Measurements from ENCODE around the gene CSF2RB. TPM values are rescaled to one million over a fixed set of nuclear protein-coding genes. Genes with fewer than 3 reads are reported as not detected.

The CSF2RB gene
- total RNA-seq, 1 donor from 2014 or later = not detected

DNA sequence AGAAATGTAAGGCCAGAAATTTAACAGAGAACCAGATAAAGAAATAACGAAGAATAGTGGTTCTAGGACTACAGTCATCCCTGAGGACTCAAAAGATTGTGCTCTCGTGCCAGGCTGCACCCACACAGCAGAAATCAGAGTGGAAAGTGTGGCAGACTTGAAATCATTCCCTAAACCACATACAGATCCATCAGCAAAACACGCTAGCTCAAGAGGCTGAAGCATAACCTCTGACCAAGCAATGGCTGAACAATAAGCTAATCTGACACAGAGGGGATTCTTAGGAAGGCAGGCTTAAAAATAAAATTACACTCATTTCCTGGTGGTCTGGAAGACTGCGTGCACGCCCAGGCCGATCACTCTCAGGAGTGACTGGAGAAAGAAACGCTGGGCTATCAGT is 33.7 kb upstream of the CSF2RB start:
- no peak overlapping the region for H3K4me3 Mint-ChIP-seq (ENCODE audit: unreplicated experiment)
- H3K36me3 Mint-ChIP-seq (ENCODE audit: unreplicated experiment) = peaks cover 15% of the 10 kb centered on the region
- peaks cover 4% of the 10 kb centered on the region for H3K27me3 Mint-ChIP-seq (ENCODE audit: unreplicated experiment)
- H3K27ac Mint-ChIP-seq (ENCODE audit: unreplicated experiment) = no peak overlapping the region
- TF ChIP-seq CTCF (IDR thresholded peaks at IDR 0.05; ENCODE audit: partially characterized antibody, unreplicated experiment) = no peak
- DNase-seq = no peak
- peaks cover 2% of the 10 kb centered on the region for H3K9me3 Mint-ChIP-seq (ENCODE audit: unreplicated experiment)
- peaks cover 2% of the 10 kb centered on the region for H3K4me1 Mint-ChIP-seq (ENCODE audit: low read depth, unreplicated experiment)

GRCh38 chr22:36881504-36882245 is 31.8 kb upstream of the CSF2RB start:
- Mint-ChIP-seq H3K4me1 (ENCODE audit: low read depth, unreplicated experiment) (peaks cover 2% of the 10 kb centered on the region), H3K27me3 (ENCODE audit: unreplicated experiment) (peaks cover 2% of the 10 kb centered on the region), H3K36me3 (ENCODE audit: unreplicated experiment) (peaks cover 15% of the 10 kb centered on the region), H3K4me3 (ENCODE audit: unreplicated experiment) (no peak overlapping the region), H3K27ac (ENCODE audit: unreplicated experiment) (no peak overlapping the region), H3K9me3 (ENCODE audit: unreplicated experiment) (peaks cover 2% of the 10 kb centered on the region)
- no peak for DNase-seq
- no peak for TF ChIP-seq CTCF (IDR thresholded peaks at IDR 0.05; ENCODE audit: partially characterized antibody, unreplicated experiment)

- H3K27ac Mint-ChIP-seq (ENCODE audit: unreplicated experiment) = no peak overlapping the region
- peaks cover 2% of the 10 kb centered on the region for H3K9me3 Mint-ChIP-seq (ENCODE audit: unreplicated experiment)
- peaks cover 15% of the 10 kb centered on the region for H3K36me3 Mint-ChIP-seq (ENCODE audit: unreplicated experiment)
- H3K27me3 Mint-ChIP-seq (ENCODE audit: unreplicated experiment) = peaks cover 1% of the 10 kb centered on the region
- DNase-seq = no peak
- no peak for TF ChIP-seq CTCF (IDR thresholded peaks at IDR 0.05; ENCODE audit: partially characterized antibody, unreplicated experiment)
- no peaks in the 10 kb centered on the region for H3K4me1 Mint-ChIP-seq (ENCODE audit: low read depth, unreplicated experiment)
- H3K4me3 Mint-ChIP-seq (ENCODE audit: unreplicated experiment) = no peak overlapping the region
Observed at GRCh38 chr22:36884349-36885158, 28.9 kb upstream of the CSF2RB start.

GRCh38 chr22:36885474-36885873 is 28.0 kb upstream of the CSF2RB start:
- no peak for DNase-seq
- Mint-ChIP-seq H3K9me3 (ENCODE audit: unreplicated experiment) (peaks cover 2% of the 10 kb centered on the region), H3K4me1 (ENCODE audit: low read depth, unreplicated experiment) (no peaks in the 10 kb centered on the region), H3K27me3 (ENCODE audit: unreplicated experiment) (no peaks in the 10 kb centered on the region), H3K36me3 (ENCODE audit: unreplicated experiment) (peaks cover 7% of the 10 kb centered on the region), H3K4me3 (ENCODE audit: unreplicated experiment) (no peak overlapping the region), H3K27ac (ENCODE audit: unreplicated experiment) (no peak overlapping the region)
- TF ChIP-seq CTCF (IDR thresholded peaks at IDR 0.05; ENCODE audit: partially characterized antibody, unreplicated experiment) = no peak

GRCh38 chr22:36886016-36886415 is 27.4 kb upstream of the CSF2RB start:
- Mint-ChIP-seq H3K36me3 (ENCODE audit: unreplicated experiment) (peaks cover 7% of the 10 kb centered on the region), H3K4me3 (ENCODE audit: unreplicated experiment) (no peak overlapping the region), H3K27me3 (ENCODE audit: unreplicated experiment) (no peaks in the 10 kb centered on the region), H3K9me3 (ENCODE audit: unreplicated experiment) (peaks cover 2% of the 10 kb centered on the region), H3K4me1 (ENCODE audit: low read depth, unreplicated experiment) (no peaks in the 10 kb centered on the region), H3K27ac (ENCODE audit: unreplicated experiment) (no peak overlapping the region)
- TF ChIP-seq CTCF (IDR thresholded peaks at IDR 0.05; ENCODE audit: partially characterized antibody, unreplicated experiment) = no peak
- no peak for DNase-seq

Measured in glutamatergic neuron (in vitro differentiated cells).